Skin of body (tissue), 2 donors: ENCODE measurements around the gene FAM131B. TPM values are rescaled to one million over a fixed set of nuclear protein-coding genes. Genes with fewer than 3 reads are reported as not detected.
A peak's percentile ranks its signal among the peaks of the same experiment; 100 is the strongest.

Source experiments
- DNase-seq: peaks from one replicate; lab custom pipeline; 2025; lab: John Stamatoyannopoulos, UW
- total RNA-seq: library from RNA; depleted of rRNA; stranded (reverse); fragments of >200 nt; gene quantifications from one replicate; pipeline ENCODE4 v1.2.3, GENCODE V29; 2014

Gene FAM131B
- total RNA-seq, 1 donor from 2014 or later, result 0.59 TPM

- no peak for DNase-seq
These were observed 21.1 kb upstream of the FAM131B start for GRCh38 chr7:143383642-143383957.

- DNase-seq, result no peak
These were observed 20.5 kb upstream of the FAM131B start for GRCh38 chr7:143382791-143383641.

- DNase-seq, result no peak
These were observed 19.7 kb upstream of the FAM131B start for GRCh38 chr7:143382126-143382790.

GRCh38 chr7:143381427-143382125 is 19.1 kb upstream of the FAM131B start:
- peak; percentile 82 for DNase-seq

GRCh38 chr7:143380646-143381426 is 18.3 kb upstream of the FAM131B start, which contains the start of gene ZYX:
Gene ZYX, plus strand, starts transcription at chr7:143381345. Its CDS starts 227 bp downstream, at chr7:143381572.
- peak; percentile 93 for DNase-seq

GRCh38 chr7:143380260-143380645 is 17.7 kb upstream of the FAM131B start:
- DNase-seq, result peak; percentile 80

GRCh38 chr7:143379611-143380259 is 17.2 kb upstream of the FAM131B start:
- no peak for DNase-seq

- no peak for DNase-seq
These were observed 13.9 kb upstream of the FAM131B start for GRCh38 chr7:143376396-143376795.

GRCh38 chr7:143375298-143376034 is 13.0 kb upstream of the FAM131B start:
- no peak for DNase-seq

GRCh38 chr7:143374561-143374960 is 12.0 kb upstream of the FAM131B start:
- no peak for DNase-seq

- no peak for DNase-seq
These were observed 10.8 kb upstream of the FAM131B start for GRCh38 chr7:143373255-143373794.

- DNase-seq, result no peak
These were observed 9.6 kb upstream of the FAM131B start for GRCh38 chr7:143372070-143372469.

GRCh38 chr7:143369678-143370651 is 7.5 kb upstream of the FAM131B start:
- no peak for DNase-seq

- no peak for DNase-seq
These were observed 5.9 kb upstream of the FAM131B start for GRCh38 chr7:143368387-143368786.

GRCh38 chr7:143367972-143368371 is 5.5 kb upstream of the FAM131B start:
- no peak for DNase-seq

- DNase-seq, result no peak
These were observed 764 bp upstream of the FAM131B start for GRCh38 chr7:143363016-143363937.

GRCh38 chr7:143361552-143362130 is 872 bp downstream of the FAM131B start:
- DNase-seq, result no peak
